HUES64 (cell line): Measurements from ENCODE around the gene OPA3.
"Not testable (repeated sequence)": the region's sequence is repeated elsewhere in the genome, so short reads cannot be mapped to it uniquely, and the experiment has no call there.

ENCODE experiments used
- H3K27ac ChIP-seq: 2 replicates; pipeline ENCODE4 v1.7.0; 2013; ENCODE audit warnings: low read depth, low read length, inconsistent platforms
- H3K27me3 ChIP-seq: 2 replicates; pipeline ENCODE4 v1.6.1; 2013; ENCODE audit warnings: mild to moderate bottlenecking, low read length; ENCODE audit not compliant: insufficient read depth
- H3K36me3 ChIP-seq: 2 replicates; pipeline ENCODE4 v1.6.1; 2013; ENCODE audit warnings: mild to moderate bottlenecking, low read length; ENCODE audit not compliant: insufficient read depth
- H3K4me1 ChIP-seq: 2 replicates; pipeline ENCODE4 v1.6.1; 2013; ENCODE audit warnings: mild to moderate bottlenecking, low read length, moderate library complexity; ENCODE audit not compliant: insufficient read depth
- H3K4me3 ChIP-seq: 2 replicates; pipeline ENCODE4 v1.5.1; 2013; ENCODE audit warnings: mild to moderate bottlenecking, low read length, moderate library complexity
- H3K9ac ChIP-seq: 2 replicates; pipeline ENCODE4 v1.6.1; 2013; ENCODE audit warnings: mild to moderate bottlenecking, low read depth, low read length
- H3K9me3 ChIP-seq: 2 replicates; pipeline ENCODE4 v1.6.1; 2013; ENCODE audit warnings: low read depth, low read length; ENCODE audit not compliant: insufficient read depth
- WGBS: fragments of 150-250, 120-280 bp; methylation state at CpG from one replicate; pipeline ENCODE4 v1.1.7; 2013; ENCODE audit warnings: missing lambda C conversion rate; 5-methylcytosine and 5-hydroxymethylcytosine counted together

OPA3 gene

GRCh38 chr19:45615056-45615455, 30.5 kb upstream of the OPA3 start:
- not testable (repeated sequence) for H3K4me3 ChIP-seq, H3K27me3 ChIP-seq, H3K27ac ChIP-seq, H3K9ac ChIP-seq, H3K9me3 ChIP-seq, H3K4me1 ChIP-seq
- peaks cover 44% of the 10 kb centered on the region for H3K36me3 ChIP-seq
- WGBS = 92% methylated on average over 9 of the region's 9 CpGs

GRCh38 chr19:45613926-45614725, 29.5 kb upstream of the OPA3 start:
- no peak overlapping the region for H3K9ac ChIP-seq
- no peaks in the 10 kb centered on the region for H3K27me3 ChIP-seq
- no peak overlapping the region for H3K4me3 ChIP-seq
- no peak overlapping the region for H3K27ac ChIP-seq
- no peaks in the 10 kb centered on the region for H3K4me1 ChIP-seq
- peaks cover 44% of the 10 kb centered on the region for H3K36me3 ChIP-seq
- H3K9me3 ChIP-seq = no peaks in the 10 kb centered on the region
- 91% methylated on average over 10 of the region's 10 CpGs for WGBS

DNA sequence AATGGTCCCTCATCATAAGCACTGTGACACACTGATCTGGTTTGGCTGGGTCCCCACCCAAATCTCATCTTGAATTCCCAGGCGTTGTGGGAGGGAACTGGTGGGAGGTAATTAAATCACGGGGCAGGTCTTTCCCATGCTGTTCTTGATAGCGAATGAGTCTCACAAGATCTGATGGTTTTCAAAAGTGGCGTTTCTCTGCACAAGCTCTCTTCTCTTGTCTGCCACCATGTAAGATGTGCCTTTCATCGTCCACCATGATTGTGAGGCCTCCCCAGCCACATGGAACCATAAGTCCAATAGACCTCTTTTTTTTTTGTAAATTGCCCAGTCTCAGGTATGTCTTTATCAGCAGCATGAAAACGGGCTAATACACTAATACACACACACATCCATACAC, 24.3 kb upstream of the OPA3 start:
- H3K4me3 ChIP-seq = no peak overlapping the region
- WGBS = 93% methylated on average over 6 of the region's 6 CpGs
- no peak overlapping the region for H3K27ac ChIP-seq
- no peaks in the 10 kb centered on the region for H3K4me1 ChIP-seq
- no peak overlapping the region for H3K9ac ChIP-seq
- H3K27me3 ChIP-seq = no peaks in the 10 kb centered on the region; the same call in 1 of the 2 replicates
- no peaks in the 10 kb centered on the region for H3K9me3 ChIP-seq
- peaks cover 31% of the 10 kb centered on the region for H3K36me3 ChIP-seq

DNA sequence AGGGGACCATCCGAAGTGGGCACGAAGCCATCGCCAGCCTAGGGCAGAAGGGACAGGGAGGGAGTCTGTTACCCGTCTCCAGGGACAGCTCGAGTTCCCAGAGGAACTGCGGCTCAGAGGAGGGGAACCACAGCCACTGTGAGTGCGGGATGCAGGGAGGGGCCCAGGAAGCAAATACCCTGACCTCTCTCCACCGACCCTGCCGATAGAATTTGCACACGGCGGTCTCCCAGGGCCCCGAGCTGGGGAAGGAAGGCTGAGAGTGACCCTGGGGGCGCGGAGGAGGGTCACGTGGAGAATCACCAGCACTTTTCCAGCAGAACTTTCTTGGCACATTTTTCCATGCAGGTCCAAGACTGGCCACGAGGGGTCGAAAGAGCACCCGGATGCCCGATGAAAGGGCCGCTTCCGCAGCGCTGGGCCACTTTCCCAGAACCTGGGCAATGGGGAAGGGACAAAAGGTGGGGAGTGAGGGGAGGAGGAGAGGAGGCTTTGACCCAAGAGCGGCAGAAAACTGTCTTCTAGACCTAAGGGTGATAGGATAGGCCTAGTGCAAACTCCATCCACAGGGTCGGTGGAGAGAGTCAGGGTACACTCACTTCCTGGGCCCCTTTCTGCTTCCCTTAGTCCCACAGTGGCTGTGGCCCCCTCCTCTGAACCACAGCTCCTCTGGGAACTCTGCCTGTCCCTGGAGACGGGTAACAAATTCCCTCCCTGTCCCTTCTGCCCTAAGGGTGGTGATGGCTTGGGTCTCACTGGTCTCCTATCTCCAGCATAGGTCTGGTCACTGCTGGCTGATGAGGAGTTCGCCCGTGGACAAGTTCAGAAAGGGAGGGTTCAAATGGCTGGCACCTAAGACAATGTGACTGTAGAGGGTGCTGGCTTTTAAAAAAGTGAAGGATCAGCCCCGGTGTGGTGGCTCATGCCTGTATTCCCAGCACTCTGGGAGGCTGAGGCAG, 22.7 kb upstream of the OPA3 start:
- H3K9ac ChIP-seq = peak overlapping the region; percentile 68
- H3K27me3 ChIP-seq = peaks cover 10% of the 10 kb centered on the region
- H3K4me1 ChIP-seq = no peaks in the 10 kb centered on the region
- peak overlapping the region; percentile 64 for H3K4me3 ChIP-seq
- H3K36me3 ChIP-seq = peaks cover 15% of the 10 kb centered on the region
- WGBS = 14% methylated on average over 28 of the region's 28 CpGs
- H3K9me3 ChIP-seq = no peaks in the 10 kb centered on the region
- H3K27ac ChIP-seq = 0 out of 2 replicates have a peak overlapping the region, but pooled peaks have one; percentile 1

DNA sequence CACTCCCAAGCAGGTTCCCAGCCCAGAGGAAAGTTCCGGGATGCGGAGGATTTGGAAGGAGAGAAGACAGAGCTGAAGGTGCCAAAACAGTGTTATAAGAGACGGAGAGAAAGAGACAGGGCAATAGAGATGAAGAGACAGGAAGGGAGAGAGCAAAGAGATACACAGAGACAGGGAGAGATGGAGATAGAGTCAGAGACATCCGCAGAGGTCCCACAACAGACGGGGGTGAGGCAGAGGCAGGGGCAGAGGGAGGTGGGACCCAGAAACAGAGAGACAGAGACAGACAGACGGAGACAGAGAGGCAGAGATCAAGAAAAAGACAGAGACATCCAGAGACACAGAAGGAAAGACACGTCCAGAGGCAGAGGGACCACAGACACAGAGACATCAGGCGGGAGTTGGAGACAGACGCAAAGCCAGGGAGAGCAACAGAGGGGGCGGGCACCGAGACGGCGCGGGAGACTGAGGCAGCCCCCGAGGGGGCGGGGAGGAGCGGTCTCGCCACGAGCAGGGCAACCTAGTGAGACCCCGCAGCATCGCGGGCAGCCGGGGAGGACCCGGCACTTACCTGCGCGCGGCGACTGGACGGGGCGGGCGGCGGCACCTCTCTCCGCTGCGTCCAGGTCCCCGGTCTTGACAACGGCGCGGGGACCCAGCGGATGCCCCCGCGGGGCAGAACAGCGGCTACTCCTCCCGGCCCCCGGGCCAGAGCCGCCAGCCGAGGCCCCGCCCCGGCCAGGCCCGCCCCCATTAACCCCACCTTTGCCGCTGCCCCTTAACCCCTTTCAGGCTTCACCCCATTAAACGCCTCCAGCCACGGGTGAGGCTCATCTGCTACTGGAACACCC, 17.1 kb upstream of the OPA3 start, which contains the start of gene GPR4:
TSS of gene GPR4 (minus strand) at position 689 of the 851 bp plus-strand sequence. CDS start 10,346 bp downstream, outside the sequence.
- H3K9ac ChIP-seq = no peak within 1 kb of the TSS
- H3K4me3 ChIP-seq = peak within 1 kb of the TSS; percentile 45
- 4% methylated on average over 52 of the region's 52 CpGs for WGBS
- H3K9me3 ChIP-seq = no peaks in the 10 kb centered on the region
- peaks cover 65% of the 10 kb centered on the region for H3K27me3 ChIP-seq
- no peak within 1 kb of the TSS for H3K27ac ChIP-seq
- H3K4me1 ChIP-seq = 0 out of 2 replicates have a peak, but pooled peaks cover 7% of the 10 kb centered on the region
- H3K36me3 ChIP-seq = no peaks in the 10 kb centered on the region

GRCh38 chr19:45601115-45601514, 16.5 kb upstream of the OPA3 start:
- Histone ChIP-seq H3K27ac (no peak overlapping the region), H3K4me1 (0 out of 2 replicates have a peak, but pooled peaks cover 7% of the 10 kb centered on the region), H3K4me3 (0 out of 2 replicates have a peak overlapping the region, but pooled peaks have one; percentile 45), H3K36me3 (no peaks in the 10 kb centered on the region), H3K27me3 (peaks cover 68% of the 10 kb centered on the region), H3K9ac (no peak overlapping the region), H3K9me3 (no peaks in the 10 kb centered on the region)
- 35% methylated on average over 4 of the region's 10 CpGs for WGBS

GRCh38 chr19:45600340-45600885, 15.8 kb upstream of the OPA3 start:
- Histone ChIP-seq H3K4me3 (no peak overlapping the region), H3K27me3 (peaks cover 68% of the 10 kb centered on the region), H3K27ac (no peak overlapping the region), H3K36me3 (no peaks in the 10 kb centered on the region), H3K9ac (no peak overlapping the region), H3K4me1 (0 out of 2 replicates have a peak, but pooled peaks cover 7% of the 10 kb centered on the region), H3K9me3 (no peaks in the 10 kb centered on the region)
- WGBS = 65% methylated on average over 5 of the region's 5 CpGs

DNA sequence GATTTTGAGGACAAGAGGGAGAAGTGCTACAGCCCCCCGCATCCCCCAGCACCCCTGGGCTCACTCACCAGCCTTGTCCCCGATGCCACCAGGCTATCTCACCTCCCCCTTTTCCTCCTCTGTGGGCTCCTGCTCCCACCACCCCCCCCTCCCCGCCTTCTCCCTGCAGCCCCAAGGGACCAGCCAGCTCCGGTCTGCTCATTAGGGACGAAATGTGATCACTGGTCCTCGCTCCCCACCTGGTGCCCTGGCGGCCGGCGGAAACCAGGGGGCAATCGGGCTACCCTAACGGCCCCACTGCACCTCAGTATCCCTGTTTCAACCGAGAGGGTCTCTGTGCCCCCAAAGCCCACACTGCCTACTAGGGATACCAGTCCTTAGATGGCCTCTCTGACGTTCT, 14.7 kb upstream of the OPA3 start:
- 0 out of 2 replicates have a peak, but pooled peaks cover 7% of the 10 kb centered on the region for H3K4me1 ChIP-seq
- no peak overlapping the region; the same call in 1 of the 2 replicates for H3K4me3 ChIP-seq
- no peak overlapping the region for H3K9ac ChIP-seq
- no peak overlapping the region for H3K27ac ChIP-seq
- H3K27me3 ChIP-seq = peaks cover 68% of the 10 kb centered on the region
- H3K9me3 ChIP-seq = no peaks in the 10 kb centered on the region
- H3K36me3 ChIP-seq = no peaks in the 10 kb centered on the region
- 45% methylated on average over 13 of the region's 13 CpGs for WGBS

DNA sequence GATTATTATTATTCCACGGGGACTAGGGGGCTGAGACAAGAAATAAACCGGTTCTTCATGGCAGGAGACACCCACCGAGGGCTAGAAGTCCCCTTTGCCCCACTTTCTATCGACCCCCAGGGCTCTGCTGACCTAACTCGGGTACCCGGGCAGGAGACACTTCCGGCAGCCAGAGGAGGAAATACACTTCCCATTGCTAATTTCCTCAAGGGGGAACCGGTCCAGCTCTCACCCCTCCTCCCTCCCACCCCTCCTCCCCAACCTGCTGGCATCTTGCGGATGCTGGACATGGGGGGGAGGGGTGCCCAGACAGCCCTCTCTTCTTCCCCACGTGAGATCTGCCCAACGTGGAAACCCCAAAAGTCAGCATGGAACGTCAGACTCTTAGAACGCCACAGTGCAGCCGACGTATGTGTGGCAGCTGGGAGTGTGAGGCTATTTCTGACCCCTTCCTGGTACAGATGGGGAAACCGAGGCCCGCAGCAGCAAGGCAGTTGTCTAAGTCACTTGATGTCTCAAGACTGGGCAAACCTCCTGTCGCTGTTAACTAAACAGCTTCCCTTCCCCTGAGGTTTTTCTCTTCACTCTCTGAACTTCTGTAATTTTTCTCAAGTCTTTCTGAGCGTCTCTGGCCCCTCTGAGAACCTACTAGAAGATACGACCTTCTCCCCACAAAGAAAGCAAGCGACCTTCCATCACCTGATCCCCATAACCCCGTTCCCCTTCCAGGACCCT, 13.8 kb upstream of the OPA3 start:
- 18% methylated on average over 21 of the region's 22 CpGs for WGBS
- Histone ChIP-seq H3K27me3 (peaks cover 66% of the 10 kb centered on the region), H3K4me1 (0 out of 2 replicates have a peak, but pooled peaks cover 7% of the 10 kb centered on the region), H3K4me3 (peak overlapping the region; percentile 48), H3K9ac (no peak overlapping the region), H3K9me3 (no peaks in the 10 kb centered on the region), H3K36me3 (no peaks in the 10 kb centered on the region), H3K27ac (no peak overlapping the region)
